Neuron (in vitro differentiated cells): ENCODE measurements around the gene SF3B6.
A peak's percentile ranks its signal among the peaks of the same experiment; 100 is the strongest.

Experiments
- H2AFZ ChIP-seq: one replicate; pipeline ENCODE4 v1.6.1; 2013; ENCODE audit warnings: low read depth, mild to moderate bottlenecking, inconsistent platforms, low read length, moderate library complexity
- H3K27me3 ChIP-seq: one replicate; pipeline ENCODE4 v1.6.1; 2013; ENCODE audit warnings: low read length; ENCODE audit not compliant: insufficient read depth
- H3K36me3 ChIP-seq: one replicate; pipeline ENCODE4 v1.6.1; 2013; ENCODE audit warnings: low read length; ENCODE audit not compliant: insufficient read depth
- H3K4me1 ChIP-seq: one replicate; pipeline ENCODE4 v1.6.1; 2013; ENCODE audit warnings: low read length; ENCODE audit not compliant: insufficient read depth
- H3K4me3 ChIP-seq: 2 replicates; pipeline ENCODE4 v1.5.1; 2013; ENCODE audit warnings: mild to moderate bottlenecking, low read length, moderate library complexity
- H3K9me3 ChIP-seq: one replicate; pipeline ENCODE4 v1.6.1; 2013; ENCODE audit warnings: low read length

Gene SF3B6

GRCh38 chr2:24084386-24085199, 8.5 kb upstream of the SF3B6 start, which contains the start of gene TP53I3:
TSS of gene TP53I3 (minus strand) at chr2:24084834. CDS start at chr2:24084326, 508 bp downstream.
- Histone ChIP-seq H3K4me1 (peaks cover 14% of the 10 kb centered on the region), H3K9me3 (no peaks in the 10 kb centered on the region), H2AFZ (peak within 1 kb of the TSS; percentile 20), H3K27me3 (no peaks in the 10 kb centered on the region), H3K4me3 (peak within 1 kb of the TSS; percentile 61), H3K36me3 (peaks cover 19% of the 10 kb centered on the region)

- Histone ChIP-seq H3K4me3 (peak overlapping the region; percentile 61), H3K9me3 (no peaks in the 10 kb centered on the region), H3K36me3 (peaks cover 27% of the 10 kb centered on the region), H3K27me3 (no peaks in the 10 kb centered on the region), H2AFZ (peak overlapping the region; percentile 20), H3K4me1 (peaks cover 14% of the 10 kb centered on the region)
These were observed 7.7 kb upstream of the SF3B6 start for GRCh38 chr2:24083567-24084385.

GRCh38 chr2:24082787-24083566, 6.9 kb upstream of the SF3B6 start:
- Histone ChIP-seq H3K9me3 (no peaks in the 10 kb centered on the region), H3K4me1 (peaks cover 14% of the 10 kb centered on the region), H3K27me3 (no peaks in the 10 kb centered on the region), H3K36me3 (peaks cover 32% of the 10 kb centered on the region), H3K4me3 (peak overlapping the region; percentile 61), H2AFZ (peak overlapping the region; percentile 20)

- peaks cover 36% of the 10 kb centered on the region for H3K36me3 ChIP-seq
- H3K9me3 ChIP-seq = no peaks in the 10 kb centered on the region
These were observed 4.6 kb upstream of the SF3B6 start for GRCh38 chr2:24080701-24081100.

GRCh38 chr2:24077879-24078278, 1.8 kb upstream of the SF3B6 start:
- Histone ChIP-seq H3K4me1 (peaks cover 9% of the 10 kb centered on the region), H3K27me3 (no peaks in the 10 kb centered on the region), H3K4me3 (no peak overlapping the region), H2AFZ (no peak overlapping the region), H3K36me3 (peaks cover 44% of the 10 kb centered on the region), H3K9me3 (no peaks in the 10 kb centered on the region)

More at GRCh38 chr2:24080701-24081100, 4.6 kb upstream of the SF3B6 start:
- H3K27me3 ChIP-seq = no peaks in the 10 kb centered on the region
- peaks cover 16% of the 10 kb centered on the region for H3K4me1 ChIP-seq
- H2AFZ ChIP-seq = no peak overlapping the region
- H3K4me3 ChIP-seq = no peak overlapping the region

- peaks cover 9% of the 10 kb centered on the region for H3K4me1 ChIP-seq
- H3K27me3 ChIP-seq = no peaks in the 10 kb centered on the region
- no peaks in the 10 kb centered on the region for H3K9me3 ChIP-seq
- H2AFZ ChIP-seq = no peak overlapping the region
- H3K4me3 ChIP-seq = no peak overlapping the region
- H3K36me3 ChIP-seq = peaks cover 44% of the 10 kb centered on the region
These were observed 1.4 kb upstream of the SF3B6 start for GRCh38 chr2:24077535-24077877.

- Histone ChIP-seq H2AFZ (peak overlapping the region; percentile 0), H3K4me3 (peak overlapping the region; percentile 85), H3K36me3 (peaks cover 48% of the 10 kb centered on the region), H3K9me3 (no peaks in the 10 kb centered on the region), H3K27me3 (no peaks in the 10 kb centered on the region), H3K4me1 (peaks cover 9% of the 10 kb centered on the region)
These were observed 866 bp upstream of the SF3B6 start for GRCh38 chr2:24076849-24077534.

- Histone ChIP-seq H3K36me3 (peaks cover 45% of the 10 kb centered on the region), H3K27me3 (no peaks in the 10 kb centered on the region), H2AFZ (no peak overlapping the region)
These were observed 867 bp downstream of the SF3B6 start for GRCh38 chr2:24075259-24075658.

GRCh38 chr2:24073816-24074215, 2.3 kb downstream of the SF3B6 start:
- H3K9me3 ChIP-seq = no peaks in the 10 kb centered on the region
- H3K4me3 ChIP-seq = no peak overlapping the region
- no peak overlapping the region for H2AFZ ChIP-seq
- peaks cover 44% of the 10 kb centered on the region for H3K36me3 ChIP-seq
- peaks cover 9% of the 10 kb centered on the region for H3K4me1 ChIP-seq
- H3K27me3 ChIP-seq = no peaks in the 10 kb centered on the region

More at GRCh38 chr2:24075259-24075658, 867 bp downstream of the SF3B6 start:
- peaks cover 9% of the 10 kb centered on the region for H3K4me1 ChIP-seq
- no peaks in the 10 kb centered on the region for H3K9me3 ChIP-seq
- H3K4me3 ChIP-seq = peak overlapping the region; percentile 85

- Histone ChIP-seq H3K4me1 (peaks cover 9% of the 10 kb centered on the region), H3K9me3 (no peaks in the 10 kb centered on the region), H2AFZ (no peak overlapping the region), H3K4me3 (no peak overlapping the region), H3K27me3 (no peaks in the 10 kb centered on the region), H3K36me3 (peaks cover 49% of the 10 kb centered on the region)
These were observed 3.9 kb downstream of the SF3B6 start for GRCh38 chr2:24072259-24072658.

GRCh38 chr2:24065341-24065740, 10.8 kb downstream of the SF3B6 start:
- Histone ChIP-seq H2AFZ (no peak overlapping the region), H3K9me3 (no peaks in the 10 kb centered on the region), H3K4me3 (no peak overlapping the region), H3K27me3 (no peaks in the 10 kb centered on the region), H3K36me3 (peaks cover 52% of the 10 kb centered on the region), H3K4me1 (no peaks in the 10 kb centered on the region)

GRCh38 chr2:24058564-24059271, 17.4 kb downstream of the SF3B6 start:
- Histone ChIP-seq H3K9me3 (no peaks in the 10 kb centered on the region), H3K36me3 (peaks cover 13% of the 10 kb centered on the region), H3K27me3 (no peaks in the 10 kb centered on the region), H2AFZ (no peak overlapping the region), H3K4me3 (no peak overlapping the region), H3K4me1 (no peaks in the 10 kb centered on the region)
